Measurements from ENCODE around the gene VSTM2L.
A peak's percentile ranks its signal among the peaks of the same experiment; 100 is the strongest.

VSTM2L gene

GRCh38 chr20:37913567-37914366 is 10.8 kb downstream of the VSTM2L start:
- DNase-seq (ENCODE audit: low read depth): no peak
- TF ChIP-seq, protein P1, sequence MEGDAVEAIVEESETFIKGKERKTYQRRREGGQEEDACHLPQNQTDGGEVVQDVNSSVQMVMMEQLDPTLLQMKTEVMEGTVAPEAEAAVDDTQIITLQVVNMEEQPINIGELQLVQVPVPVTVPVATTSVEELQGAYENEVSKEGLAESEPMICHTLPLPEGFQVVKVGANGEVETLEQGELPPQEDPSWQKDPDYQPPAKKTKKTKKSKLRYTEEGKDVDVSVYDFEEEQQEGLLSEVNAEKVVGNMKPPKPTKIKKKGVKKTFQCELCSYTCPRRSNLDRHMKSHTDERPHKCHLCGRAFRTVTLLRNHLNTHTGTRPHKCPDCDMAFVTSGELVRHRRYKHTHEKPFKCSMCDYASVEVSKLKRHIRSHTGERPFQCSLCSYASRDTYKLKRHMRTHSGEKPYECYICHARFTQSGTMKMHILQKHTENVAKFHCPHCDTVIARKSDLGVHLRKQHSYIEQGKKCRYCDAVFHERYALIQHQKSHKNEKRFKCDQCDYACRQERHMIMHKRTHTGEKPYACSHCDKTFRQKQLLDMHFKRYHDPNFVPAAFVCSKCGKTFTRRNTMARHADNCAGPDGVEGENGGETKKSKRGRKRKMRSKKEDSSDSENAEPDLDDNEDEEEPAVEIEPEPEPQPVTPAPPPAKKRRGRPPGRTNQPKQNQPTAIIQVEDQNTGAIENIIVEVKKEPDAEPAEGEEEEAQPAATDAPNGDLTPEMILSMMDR (conservative IDR thresholded peaks at IDR 0.05; ENCODE audit: control insufficient read depth, insufficient read depth, low read depth, low read length): no peak

DNA sequence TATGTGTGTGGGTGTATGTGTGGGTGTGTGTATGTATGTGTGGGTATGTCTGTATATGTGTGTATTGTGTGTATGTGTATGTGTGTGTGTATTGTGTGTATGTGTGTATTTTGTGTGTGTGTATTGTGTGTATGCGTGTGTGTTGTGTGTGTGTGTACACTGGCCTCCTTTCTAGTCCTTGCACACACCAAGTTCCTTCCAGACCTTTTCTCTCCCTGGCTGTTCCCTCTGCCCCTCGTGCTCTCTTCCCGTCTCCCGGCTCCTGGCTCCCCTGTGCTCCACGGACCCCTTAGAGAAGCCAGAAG is 11.4 kb downstream of the VSTM2L start:
- no peak for DNase-seq (ENCODE audit: low read depth)
- TF ChIP-seq, protein P1 (conservative IDR thresholded peaks at IDR 0.05; ENCODE audit: control insufficient read depth, insufficient read depth, low read depth, low read length): no peak
- no peak overlapping the region for H3K4me3 ChIP-seq (ENCODE audit: control insufficient read depth, low read depth, low read length)

More at GRCh38 chr20:37913567-37914366, 10.8 kb downstream of the VSTM2L start:
- H3K4me3 ChIP-seq (ENCODE audit: control insufficient read depth, low read depth, low read length): no peak overlapping the region

- no peak for DNase-seq (ENCODE audit: low read depth)
- H3K4me3 ChIP-seq (ENCODE audit: control insufficient read depth, low read depth, low read length): no peak overlapping the region
- TF ChIP-seq, protein P1 (conservative IDR thresholded peaks at IDR 0.05; ENCODE audit: control insufficient read depth, insufficient read depth, low read depth, low read length): no peak
These were observed 11.9 kb downstream of the VSTM2L start for GRCh38 chr20:37914672-37915433.

DNA sequence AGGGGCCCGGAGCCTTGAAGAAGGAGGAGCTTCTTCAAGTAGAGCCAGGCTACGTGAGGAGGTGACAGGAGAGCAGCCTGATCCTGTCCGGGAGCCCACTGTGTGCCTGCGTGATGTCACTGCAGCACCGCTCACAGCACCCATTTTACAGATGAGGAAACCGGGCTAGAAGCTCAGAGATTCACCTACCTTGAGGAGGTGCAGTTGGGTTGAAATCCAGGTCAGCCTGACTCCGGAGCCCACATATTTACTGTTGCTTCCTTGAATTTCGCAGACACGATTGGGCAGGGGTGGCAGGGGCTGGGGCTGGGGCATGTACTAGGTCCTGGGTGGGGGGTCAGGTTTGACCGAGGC is 12.5 kb downstream of the VSTM2L start:
- no peak overlapping the region for H3K4me3 ChIP-seq (ENCODE audit: control insufficient read depth, low read depth, low read length)
- DNase-seq (ENCODE audit: low read depth): no peak
- TF ChIP-seq, protein P1 (conservative IDR thresholded peaks at IDR 0.05; ENCODE audit: control insufficient read depth, insufficient read depth, low read depth, low read length): no peak

DNA sequence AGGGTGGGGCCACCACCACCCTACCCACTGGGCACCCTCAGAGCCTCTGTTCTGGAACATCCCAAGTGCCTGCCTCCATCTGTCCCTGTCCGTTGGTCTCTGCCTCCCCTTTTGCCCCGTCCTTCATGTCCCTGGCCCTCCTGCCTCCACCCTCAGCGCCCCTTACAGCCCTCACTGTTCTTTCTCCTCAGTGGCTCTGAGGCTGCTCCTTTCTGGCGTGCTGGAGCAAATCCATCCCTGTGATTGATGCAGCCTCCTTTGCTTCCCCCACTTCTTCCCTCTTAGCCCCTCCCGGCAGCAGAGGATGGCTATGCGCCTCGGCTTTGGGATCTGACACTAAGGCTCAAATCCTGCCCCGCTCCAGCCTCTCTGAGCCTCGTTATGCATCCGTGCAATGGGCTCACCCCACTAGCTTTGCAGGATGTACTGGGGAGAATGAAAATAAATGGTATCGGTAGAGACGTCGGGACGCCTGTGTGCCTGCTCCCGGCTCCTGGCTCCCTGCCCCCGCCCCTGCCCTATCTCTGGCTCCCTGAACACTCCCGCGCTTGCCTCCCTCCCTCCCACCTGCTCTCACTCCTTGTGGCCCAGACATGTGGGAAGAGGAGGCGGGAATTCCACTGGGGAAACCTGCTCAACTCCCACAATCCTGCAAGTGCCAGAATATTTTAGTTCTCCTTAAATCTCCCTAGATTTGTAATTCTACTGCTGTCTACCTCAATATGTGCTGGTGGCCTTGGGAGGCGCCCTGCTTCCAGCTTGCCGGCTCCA is 13.1 kb downstream of the VSTM2L start:
- no peak overlapping the region for H3K4me3 ChIP-seq (ENCODE audit: control insufficient read depth, low read depth, low read length)
- TF ChIP-seq, protein P1 (conservative IDR thresholded peaks at IDR 0.05; ENCODE audit: control insufficient read depth, insufficient read depth, low read depth, low read length): peak; percentile 25
- no peak for DNase-seq (ENCODE audit: low read depth)

- TF ChIP-seq, protein P1 (conservative IDR thresholded peaks at IDR 0.05; ENCODE audit: control insufficient read depth, insufficient read depth, low read depth, low read length): no peak
- DNase-seq (ENCODE audit: low read depth): no peak
- H3K4me3 ChIP-seq (ENCODE audit: control insufficient read depth, low read depth, low read length): no peak overlapping the region
These were observed 14.5 kb downstream of the VSTM2L start for GRCh38 chr20:37917461-37917860.

All from fibroblast of mammary gland (primary cell).